Chondrocyte (in vitro differentiated cells): ENCODE data around the gene DCLK2. TPM values are rescaled to one million over a fixed set of nuclear protein-coding genes. Genes with fewer than 3 reads are reported as not detected.
A peak's percentile ranks its signal among the peaks of the same experiment; 100 is the strongest.

Experiments
- DNase-seq: peaks from one replicate; pipeline ENCODE4 v3.0.0; 2021; ENCODE audit warnings: mixed read lengths, low spot score
- H3K27ac Mint-ChIP-seq: one replicate; pipeline ENCODE4 v1.8.0; 2021; ENCODE audit warnings: mild to moderate bottlenecking, moderate library complexity, mixed read lengths; ENCODE audit not compliant: unreplicated experiment
- H3K27me3 Mint-ChIP-seq: 2 replicates; pipeline ENCODE4 v1.8.0; 2021; ENCODE audit warnings: low read depth, mixed read lengths
- H3K36me3 Mint-ChIP-seq: 2 replicates; pipeline ENCODE4 v1.8.0; 2021; ENCODE audit warnings: low read depth, mixed read lengths
- H3K4me1 Mint-ChIP-seq: 2 replicates; pipeline ENCODE4 v1.8.0; 2021; ENCODE audit warnings: low read depth, mild to moderate bottlenecking, mixed read lengths
- H3K4me3 Mint-ChIP-seq: one replicate; pipeline ENCODE4 v1.8.0; 2021; ENCODE audit warnings: mild to moderate bottlenecking, moderate library complexity, mixed read lengths; ENCODE audit not compliant: unreplicated experiment
- H3K9me3 Mint-ChIP-seq: 2 replicates; pipeline ENCODE4 v1.8.0; 2021; ENCODE audit warnings: low read depth, mixed read lengths
- total RNA-seq: library from RNA; stranded (reverse); gene quantifications from 3 replicates; pipeline ENCODE4 v1.2.1, GENCODE V29; 2021
- TF ChIP-seq, protein P1 (sequence below): fragments of 200-600 bp; sonication (generic); IDR thresholded peaks from 2 replicates; pipeline ENCODE4 v1.5.0; 2021; ENCODE audit warnings: antibody characterized with exemption, mild to moderate bottlenecking, moderate library complexity

The DCLK2 gene
- total RNA-seq, 1 donor from 2014 or later = 20.0 TPM

DNA sequence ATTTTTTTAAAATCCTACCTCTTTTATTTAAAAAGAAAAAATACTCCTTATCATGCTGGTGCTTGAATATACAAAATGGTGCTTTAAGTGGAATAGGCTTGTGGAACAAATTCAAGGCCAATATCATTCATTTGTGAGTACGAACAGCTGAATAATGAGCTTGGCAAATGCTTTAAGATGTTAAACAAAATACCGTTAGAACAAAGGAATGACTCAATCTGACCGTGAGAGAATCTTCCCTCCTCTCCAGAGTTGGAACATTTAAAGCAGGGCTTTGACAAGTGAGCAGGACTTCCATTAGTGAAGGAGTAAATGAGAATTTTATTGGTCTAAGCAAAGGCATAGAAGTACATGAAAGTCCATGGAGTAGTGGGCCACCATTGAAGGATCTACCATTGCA, 74.5 kb downstream of the DCLK2 start:
- no peaks in the 10 kb centered on the region for H3K36me3 Mint-ChIP-seq
- H3K27ac Mint-ChIP-seq = peak overlapping the region; percentile 24
- H3K27me3 Mint-ChIP-seq = no peaks in the 10 kb centered on the region
- TF ChIP-seq, protein P1, sequence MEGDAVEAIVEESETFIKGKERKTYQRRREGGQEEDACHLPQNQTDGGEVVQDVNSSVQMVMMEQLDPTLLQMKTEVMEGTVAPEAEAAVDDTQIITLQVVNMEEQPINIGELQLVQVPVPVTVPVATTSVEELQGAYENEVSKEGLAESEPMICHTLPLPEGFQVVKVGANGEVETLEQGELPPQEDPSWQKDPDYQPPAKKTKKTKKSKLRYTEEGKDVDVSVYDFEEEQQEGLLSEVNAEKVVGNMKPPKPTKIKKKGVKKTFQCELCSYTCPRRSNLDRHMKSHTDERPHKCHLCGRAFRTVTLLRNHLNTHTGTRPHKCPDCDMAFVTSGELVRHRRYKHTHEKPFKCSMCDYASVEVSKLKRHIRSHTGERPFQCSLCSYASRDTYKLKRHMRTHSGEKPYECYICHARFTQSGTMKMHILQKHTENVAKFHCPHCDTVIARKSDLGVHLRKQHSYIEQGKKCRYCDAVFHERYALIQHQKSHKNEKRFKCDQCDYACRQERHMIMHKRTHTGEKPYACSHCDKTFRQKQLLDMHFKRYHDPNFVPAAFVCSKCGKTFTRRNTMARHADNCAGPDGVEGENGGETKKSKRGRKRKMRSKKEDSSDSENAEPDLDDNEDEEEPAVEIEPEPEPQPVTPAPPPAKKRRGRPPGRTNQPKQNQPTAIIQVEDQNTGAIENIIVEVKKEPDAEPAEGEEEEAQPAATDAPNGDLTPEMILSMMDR = no peak
- peaks cover 31% of the 10 kb centered on the region for H3K4me1 Mint-ChIP-seq
- H3K9me3 Mint-ChIP-seq = no peaks in the 10 kb centered on the region
- no peak overlapping the region for H3K4me3 Mint-ChIP-seq
- no peak for DNase-seq

DNA sequence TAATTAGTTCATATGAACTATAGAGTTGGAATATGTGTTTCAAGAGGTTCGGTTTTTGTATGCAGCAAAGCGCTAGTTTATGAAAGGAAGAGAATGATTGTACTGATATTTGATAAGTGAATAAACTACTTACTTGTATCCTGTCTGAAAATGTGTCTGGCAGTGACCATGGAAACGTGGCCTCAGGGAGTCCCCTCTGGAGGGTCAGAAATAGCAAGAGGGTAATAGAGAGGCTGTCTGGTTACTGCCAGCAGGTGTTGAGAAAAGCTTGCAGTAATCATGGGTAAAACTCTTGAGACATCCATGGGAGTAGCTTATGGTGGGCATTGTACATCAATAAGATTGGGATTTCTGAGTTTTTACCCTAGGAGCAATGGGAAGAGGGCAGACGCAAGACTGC, 77.1 kb downstream of the DCLK2 start:
- no peak overlapping the region for H3K27ac Mint-ChIP-seq
- H3K9me3 Mint-ChIP-seq = no peaks in the 10 kb centered on the region
- TF ChIP-seq, protein P1 = no peak
- peaks cover 22% of the 10 kb centered on the region for H3K4me1 Mint-ChIP-seq
- H3K36me3 Mint-ChIP-seq = no peaks in the 10 kb centered on the region
- no peaks in the 10 kb centered on the region for H3K27me3 Mint-ChIP-seq
- no peak overlapping the region for H3K4me3 Mint-ChIP-seq
- DNase-seq = no peak

DNA sequence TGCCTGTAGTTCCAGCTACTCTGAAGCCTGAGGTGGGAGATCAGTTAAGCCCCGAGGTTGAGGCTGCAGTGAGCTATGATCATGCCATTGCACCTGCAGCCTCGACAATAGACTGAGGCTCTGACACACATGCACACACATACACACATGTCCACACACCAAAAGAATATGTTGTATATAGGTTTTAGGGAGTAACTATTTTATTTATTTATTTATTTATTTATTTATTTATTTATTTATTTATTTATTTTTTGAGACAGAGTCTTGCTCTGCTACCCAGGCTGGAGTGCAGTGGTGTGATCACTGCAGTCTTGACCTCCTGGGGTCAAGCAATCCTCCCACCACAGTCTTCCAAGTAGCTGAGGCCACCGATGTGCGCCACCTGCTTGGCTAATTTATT, 78.3 kb downstream of the DCLK2 start:
- Mint-ChIP-seq H3K27ac (no peak overlapping the region), H3K36me3 (no peaks in the 10 kb centered on the region), H3K4me1 (peaks cover 20% of the 10 kb centered on the region), H3K9me3 (no peaks in the 10 kb centered on the region), H3K27me3 (no peaks in the 10 kb centered on the region), H3K4me3 (no peak overlapping the region)
- no peak for DNase-seq
- TF ChIP-seq, protein P1 = no peak

DNA sequence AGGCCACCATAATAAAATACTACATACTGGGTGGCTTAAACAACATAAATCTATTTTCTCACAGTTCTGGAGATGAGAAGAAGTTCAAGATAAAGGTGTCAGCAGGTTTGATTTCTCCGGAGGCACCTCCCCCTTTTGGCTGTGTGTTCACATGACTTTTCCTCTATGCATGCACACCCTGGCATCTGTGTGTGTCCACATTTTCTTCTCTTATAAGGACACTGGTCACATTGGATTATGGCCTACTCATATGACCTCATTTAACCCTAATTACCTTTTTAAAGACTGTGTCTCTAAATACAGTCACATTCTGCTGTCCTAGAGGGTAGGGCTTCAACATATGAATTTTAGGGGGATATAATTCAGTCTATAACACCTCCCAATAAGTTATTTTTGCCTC, 79.8 kb downstream of the DCLK2 start:
- Mint-ChIP-seq H3K4me1 (peaks cover 17% of the 10 kb centered on the region), H3K4me3 (no peak overlapping the region), H3K27me3 (no peaks in the 10 kb centered on the region), H3K9me3 (no peaks in the 10 kb centered on the region), H3K27ac (no peak overlapping the region), H3K36me3 (peaks cover 3% of the 10 kb centered on the region)
- TF ChIP-seq, protein P1 = no peak
- DNase-seq = no peak

DNA sequence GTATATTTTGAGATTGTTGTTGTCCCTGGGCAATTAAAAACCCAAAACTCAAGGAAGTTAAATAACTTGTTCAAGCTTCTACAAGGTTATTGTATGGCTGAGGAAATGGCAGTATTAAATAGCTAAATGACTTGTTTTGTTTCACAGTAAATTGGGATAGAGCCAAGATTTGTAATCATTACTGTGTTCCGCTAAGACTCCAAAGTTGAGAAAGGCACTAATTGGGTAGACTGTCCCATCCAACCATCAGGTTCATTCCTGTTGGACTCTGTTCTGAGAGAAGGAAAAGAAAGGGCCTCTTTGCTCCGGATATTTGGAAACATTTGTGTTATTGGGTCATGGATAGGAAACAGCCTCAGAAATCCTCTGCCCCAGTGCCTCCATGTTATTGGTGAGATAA, 82.2 kb downstream of the DCLK2 start:
- Mint-ChIP-seq H3K4me1 (peaks cover 20% of the 10 kb centered on the region), H3K27ac (no peak overlapping the region), H3K27me3 (no peaks in the 10 kb centered on the region), H3K4me3 (no peak overlapping the region), H3K36me3 (peaks cover 6% of the 10 kb centered on the region), H3K9me3 (no peaks in the 10 kb centered on the region)
- DNase-seq = no peak
- TF ChIP-seq, protein P1 = no peak
